ENCODE results near the gene BAD.

The BAD gene

DNA sequence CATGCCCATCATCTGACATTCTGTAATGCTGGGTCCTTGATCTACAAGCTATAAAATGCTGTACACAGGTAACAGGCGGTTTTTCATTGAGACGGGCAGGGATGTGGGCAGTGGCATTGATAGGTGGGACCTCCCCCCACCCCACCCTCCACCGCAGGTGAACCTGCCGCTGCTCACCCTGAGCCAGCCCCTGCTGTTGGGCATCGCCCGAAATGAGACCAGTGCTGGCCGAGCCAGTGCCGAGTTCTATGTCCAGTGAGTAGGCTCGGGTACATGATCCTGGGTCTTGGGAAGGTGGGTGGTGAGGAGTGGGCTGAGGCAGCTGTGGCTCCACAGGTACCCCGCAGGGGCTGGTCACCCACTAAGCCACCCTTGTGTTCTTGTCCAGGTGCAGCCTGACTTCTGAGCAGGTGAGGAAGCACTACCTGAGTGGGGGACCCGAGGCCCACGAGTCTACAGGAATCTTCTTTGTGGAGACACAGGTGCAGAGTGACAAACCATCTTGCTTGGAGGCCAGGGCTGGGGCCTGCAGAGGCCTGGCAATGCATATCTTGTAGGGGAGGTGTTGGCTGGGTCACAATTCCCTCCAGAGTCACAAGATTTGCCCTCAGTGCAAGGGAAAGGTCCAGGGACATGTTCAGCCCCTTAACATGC lies 55.2 kb downstream of the BAD start:
- TF ChIP-seq, protein P1, sequence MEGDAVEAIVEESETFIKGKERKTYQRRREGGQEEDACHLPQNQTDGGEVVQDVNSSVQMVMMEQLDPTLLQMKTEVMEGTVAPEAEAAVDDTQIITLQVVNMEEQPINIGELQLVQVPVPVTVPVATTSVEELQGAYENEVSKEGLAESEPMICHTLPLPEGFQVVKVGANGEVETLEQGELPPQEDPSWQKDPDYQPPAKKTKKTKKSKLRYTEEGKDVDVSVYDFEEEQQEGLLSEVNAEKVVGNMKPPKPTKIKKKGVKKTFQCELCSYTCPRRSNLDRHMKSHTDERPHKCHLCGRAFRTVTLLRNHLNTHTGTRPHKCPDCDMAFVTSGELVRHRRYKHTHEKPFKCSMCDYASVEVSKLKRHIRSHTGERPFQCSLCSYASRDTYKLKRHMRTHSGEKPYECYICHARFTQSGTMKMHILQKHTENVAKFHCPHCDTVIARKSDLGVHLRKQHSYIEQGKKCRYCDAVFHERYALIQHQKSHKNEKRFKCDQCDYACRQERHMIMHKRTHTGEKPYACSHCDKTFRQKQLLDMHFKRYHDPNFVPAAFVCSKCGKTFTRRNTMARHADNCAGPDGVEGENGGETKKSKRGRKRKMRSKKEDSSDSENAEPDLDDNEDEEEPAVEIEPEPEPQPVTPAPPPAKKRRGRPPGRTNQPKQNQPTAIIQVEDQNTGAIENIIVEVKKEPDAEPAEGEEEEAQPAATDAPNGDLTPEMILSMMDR (IDR thresholded peaks at IDR 0.05; ENCODE audit: low read length, missing control alignments), result no peak
- no peak for DNase-seq (ENCODE audit: low read depth)
- no peak overlapping the region for H3K4me3 ChIP-seq (replicated peaks; ENCODE audit: low read depth, low read length)

DNA sequence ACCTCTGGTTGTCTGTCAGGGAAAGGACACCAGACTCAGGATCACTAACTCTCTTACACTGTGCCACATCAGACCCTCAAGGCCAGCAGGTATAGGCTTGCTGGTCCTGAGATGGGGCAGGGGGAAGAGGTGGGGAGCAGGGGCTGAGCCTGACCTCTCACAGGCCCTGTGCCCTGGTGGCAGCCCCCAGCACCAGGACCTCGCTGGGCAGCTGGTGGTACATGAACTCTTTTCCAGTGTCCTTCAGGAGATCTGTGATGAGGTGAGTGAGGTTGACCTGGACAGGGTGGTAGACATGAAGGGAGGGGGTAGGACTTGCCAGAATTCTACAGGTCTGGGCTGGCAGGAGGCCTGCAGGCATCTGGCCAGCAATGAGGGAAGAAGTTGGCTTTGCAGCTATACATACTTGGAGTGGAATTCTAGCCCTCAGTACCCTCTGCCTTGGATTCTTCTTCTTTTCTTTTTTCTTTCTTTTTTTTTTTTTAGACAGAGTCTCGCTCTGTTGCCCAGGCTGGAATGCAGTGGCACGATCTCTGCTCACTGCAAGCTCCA lies 57.0 kb downstream of the BAD start:
- peak overlapping the region; percentile 79 for H3K4me3 ChIP-seq (replicated peaks; ENCODE audit: low read depth, low read length)
- DNase-seq (ENCODE audit: low read depth), result no peak
- TF ChIP-seq, protein P1 (IDR thresholded peaks at IDR 0.05; ENCODE audit: low read length, missing control alignments), result no peak

DNA sequence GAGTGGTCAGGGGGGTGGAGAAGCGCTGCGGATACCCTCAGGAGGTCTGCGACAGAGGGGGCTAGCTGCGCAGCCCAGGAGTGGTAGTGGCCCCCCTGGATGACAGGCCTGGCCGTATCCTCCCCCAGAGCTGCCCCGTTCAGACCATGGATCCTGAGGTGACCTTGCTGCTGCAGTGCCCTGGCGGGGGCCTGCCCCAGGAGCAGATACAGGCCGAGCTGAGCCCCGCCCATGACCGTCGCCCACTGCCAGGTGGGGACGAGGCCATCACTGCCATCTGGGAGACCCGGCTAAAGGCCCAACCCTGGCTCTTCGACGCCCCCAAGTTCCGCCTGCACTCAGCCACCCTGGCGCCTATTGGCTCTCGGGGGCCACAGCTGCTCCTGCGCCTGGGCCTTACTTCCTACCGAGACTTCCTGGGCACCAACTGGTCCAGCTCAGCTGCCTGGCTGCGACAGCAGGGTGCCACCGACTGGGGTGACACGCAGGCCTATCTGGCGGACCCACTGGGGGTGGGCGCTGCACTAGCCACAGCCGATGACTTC lies 57.9 kb downstream of the BAD start:
- no peak for DNase-seq (ENCODE audit: low read depth)
- peak overlapping the region; percentile 79 for H3K4me3 ChIP-seq (replicated peaks; ENCODE audit: low read depth, low read length)
- TF ChIP-seq, protein P1 (IDR thresholded peaks at IDR 0.05; ENCODE audit: low read length, missing control alignments), result no peak

DNA sequence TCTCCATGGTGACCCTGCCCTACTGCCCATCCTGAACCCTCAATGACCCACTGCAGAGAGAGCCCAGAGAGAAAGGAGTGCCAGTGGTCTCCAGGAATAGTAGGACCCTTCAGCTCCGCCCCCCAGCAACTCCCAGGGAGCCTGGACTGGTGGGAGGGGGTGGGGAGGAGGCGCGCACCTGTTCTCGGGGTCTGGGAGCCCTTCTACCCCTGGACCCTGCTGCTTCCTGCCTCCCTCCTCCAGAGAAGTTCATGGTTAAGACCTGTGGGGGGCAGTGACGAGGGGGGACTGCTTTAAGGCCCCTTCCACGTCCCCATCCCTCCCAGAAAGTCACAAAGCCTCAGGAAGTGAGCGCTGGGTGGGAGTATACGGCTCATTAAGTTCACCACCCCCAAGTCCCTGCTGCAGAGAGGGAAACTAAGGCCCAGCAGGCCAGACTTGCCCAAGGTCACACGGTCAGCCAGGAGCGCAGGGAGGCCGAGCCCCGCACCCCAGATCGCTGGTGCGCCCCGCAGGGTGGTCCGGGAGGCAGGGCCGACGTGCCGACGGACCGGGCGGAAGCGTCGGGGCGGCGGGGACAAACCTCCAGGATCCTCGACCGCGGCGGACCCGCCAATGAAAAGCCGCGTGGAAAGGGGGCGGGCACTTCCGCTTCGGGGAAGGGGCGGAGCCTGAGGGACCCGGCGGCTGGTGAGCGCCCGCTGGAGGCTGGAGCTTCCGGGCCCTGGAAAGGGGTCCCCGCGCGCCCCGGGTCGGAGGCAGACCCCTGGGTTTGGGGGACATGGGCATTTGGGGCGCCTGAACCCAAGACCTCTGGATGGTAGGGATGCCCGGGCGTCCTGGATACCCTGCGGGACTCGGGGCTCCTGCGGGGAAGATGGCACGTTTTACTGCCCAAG lies 58.6 kb downstream of the BAD start, which contains the start of the genes NUDT22 and TRPT1:
TSS of gene NUDT22 (plus strand) at position 667 of the 899 bp plus-strand sequence. CDS start 379 bp downstream, outside the sequence.
TSS of gene TRPT1 (minus strand) at position 579 of the 899 bp plus-strand sequence. CDS start at position 253, 326 bp downstream.
- peak; percentile 69 for DNase-seq (ENCODE audit: low read depth)
- H3K4me3 ChIP-seq (replicated peaks; ENCODE audit: low read depth, low read length), result peak within 1 kb of the TSS; percentile 79
- TF ChIP-seq, protein P1 (IDR thresholded peaks at IDR 0.05; ENCODE audit: low read length, missing control alignments), result peak; percentile 22

DNA sequence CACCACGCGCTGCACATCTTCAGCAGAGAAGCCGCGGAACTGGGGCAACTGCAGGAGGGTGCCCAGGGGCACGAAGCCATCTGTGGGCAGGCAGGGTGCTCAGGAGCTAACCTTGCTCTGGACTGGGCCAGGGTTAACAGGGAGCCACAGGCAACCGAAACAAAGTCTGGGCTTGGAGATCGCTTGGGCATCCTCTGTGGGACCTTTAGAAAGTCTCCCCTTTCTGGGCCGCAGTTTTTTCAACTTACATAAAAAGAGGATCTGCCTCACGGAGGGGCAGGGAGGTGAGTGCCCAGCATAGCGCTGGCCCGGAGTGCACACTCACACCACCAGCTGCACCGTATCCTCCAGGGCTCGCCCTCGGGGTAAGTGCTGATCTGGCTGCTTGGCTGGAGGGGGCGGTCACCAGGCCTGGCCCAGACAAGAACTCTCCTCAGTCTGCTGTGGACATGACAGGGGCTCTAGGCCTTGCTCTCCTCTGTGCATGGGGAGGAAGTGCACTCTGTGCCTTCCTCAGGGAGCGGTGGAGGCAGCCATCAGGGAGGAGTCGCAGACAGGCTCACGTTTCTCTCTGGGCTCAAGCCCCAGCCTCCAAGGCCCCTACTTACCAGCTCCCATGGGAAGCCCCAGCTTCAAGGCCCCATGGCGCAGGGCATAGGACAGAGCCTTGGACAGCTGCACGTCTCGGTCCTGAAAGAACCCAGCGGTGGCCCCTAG lies 59.4 kb downstream of the BAD start:
- H3K4me3 ChIP-seq (replicated peaks; ENCODE audit: low read depth, low read length), result peak overlapping the region; percentile 79
- TF ChIP-seq, protein P1 (IDR thresholded peaks at IDR 0.05; ENCODE audit: low read length, missing control alignments), result no peak
- DNase-seq (ENCODE audit: low read depth), result no peak

All from fibroblast of pulmonary artery (primary cell).